SK-N-SH (cell line): Measurements from ENCODE around the gene ZNF217.

Source experiments
- ELF1 ChIP-seq: IDR thresholded peaks from 2 replicates; pipeline ENCODE4 v1.4.0; 2012
- MAX ChIP-seq: IDR thresholded peaks from 2 replicates; pipeline ENCODE4 v1.4.0; 2012; ENCODE audit warnings: low read depth
- MXI1 ChIP-seq: IDR thresholded peaks from 2 replicates; pipeline ENCODE4 v1.6.1; 2012; ENCODE audit warnings: mild to moderate bottlenecking, low read depth, low read length, improper control_type of control experiment
- RAD21 ChIP-seq: IDR thresholded peaks from 2 replicates; pipeline ENCODE4 v1.6.1; 2012; ENCODE audit warnings: mild to moderate bottlenecking, low read length
- RCOR1 ChIP-seq: fragments of 150-350 bp; IDR thresholded peaks from 2 replicates; pipeline ENCODE4 v1.6.1; 2017; ENCODE audit warnings: antibody characterized with exemption, low read length
- SMC3 ChIP-seq: IDR thresholded peaks from 2 replicates; pipeline ENCODE4 v1.6.1; 2012; ENCODE audit warnings: low read depth, low read length, improper control_type of control experiment
- TCF12 ChIP-seq: IDR thresholded peaks from 2 replicates; pipeline ENCODE4 v1.4.0; 2012
- YY1 ChIP-seq: IDR thresholded peaks from 2 replicates; pipeline ENCODE4 v1.4.0; 2012; ENCODE audit warnings: low read depth, mild to moderate bottlenecking
- TF ChIP-seq, protein P1 (sequence below): fragments of 200-600 bp; sonication (generic); IDR thresholded peaks from 2 replicates; pipeline ENCODE4 v1.6.1; 2017; ENCODE audit warnings: antibody characterized with exemption, mild to moderate bottlenecking, moderate library complexity
- TF ChIP-seq, protein P2 (sequence below): IDR thresholded peaks from 2 replicates; pipeline ENCODE4 v1.4.0; 2012; ENCODE audit warnings: low read depth, borderline replicate concordance
- TF ChIP-seq, protein P3 (sequence below): IDR thresholded peaks from 2 replicates; pipeline ENCODE4 v1.6.1; 2012; ENCODE audit warnings: mild to moderate bottlenecking, low read depth, low read length, moderate library complexity

- TF ChIP-seq ELF1 (no peak), MXI1 (no peak), RAD21 (peak; percentile 90), SMC3 (peak; percentile 72), TCF12 (no peak), YY1 (no peak), MAX (peak; percentile 23; the same call in 1 of the 2 replicates), RCOR1 (no peak)
- TF ChIP-seq, protein P1, sequence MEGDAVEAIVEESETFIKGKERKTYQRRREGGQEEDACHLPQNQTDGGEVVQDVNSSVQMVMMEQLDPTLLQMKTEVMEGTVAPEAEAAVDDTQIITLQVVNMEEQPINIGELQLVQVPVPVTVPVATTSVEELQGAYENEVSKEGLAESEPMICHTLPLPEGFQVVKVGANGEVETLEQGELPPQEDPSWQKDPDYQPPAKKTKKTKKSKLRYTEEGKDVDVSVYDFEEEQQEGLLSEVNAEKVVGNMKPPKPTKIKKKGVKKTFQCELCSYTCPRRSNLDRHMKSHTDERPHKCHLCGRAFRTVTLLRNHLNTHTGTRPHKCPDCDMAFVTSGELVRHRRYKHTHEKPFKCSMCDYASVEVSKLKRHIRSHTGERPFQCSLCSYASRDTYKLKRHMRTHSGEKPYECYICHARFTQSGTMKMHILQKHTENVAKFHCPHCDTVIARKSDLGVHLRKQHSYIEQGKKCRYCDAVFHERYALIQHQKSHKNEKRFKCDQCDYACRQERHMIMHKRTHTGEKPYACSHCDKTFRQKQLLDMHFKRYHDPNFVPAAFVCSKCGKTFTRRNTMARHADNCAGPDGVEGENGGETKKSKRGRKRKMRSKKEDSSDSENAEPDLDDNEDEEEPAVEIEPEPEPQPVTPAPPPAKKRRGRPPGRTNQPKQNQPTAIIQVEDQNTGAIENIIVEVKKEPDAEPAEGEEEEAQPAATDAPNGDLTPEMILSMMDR: peak; percentile 90
- TF ChIP-seq, protein P2, sequence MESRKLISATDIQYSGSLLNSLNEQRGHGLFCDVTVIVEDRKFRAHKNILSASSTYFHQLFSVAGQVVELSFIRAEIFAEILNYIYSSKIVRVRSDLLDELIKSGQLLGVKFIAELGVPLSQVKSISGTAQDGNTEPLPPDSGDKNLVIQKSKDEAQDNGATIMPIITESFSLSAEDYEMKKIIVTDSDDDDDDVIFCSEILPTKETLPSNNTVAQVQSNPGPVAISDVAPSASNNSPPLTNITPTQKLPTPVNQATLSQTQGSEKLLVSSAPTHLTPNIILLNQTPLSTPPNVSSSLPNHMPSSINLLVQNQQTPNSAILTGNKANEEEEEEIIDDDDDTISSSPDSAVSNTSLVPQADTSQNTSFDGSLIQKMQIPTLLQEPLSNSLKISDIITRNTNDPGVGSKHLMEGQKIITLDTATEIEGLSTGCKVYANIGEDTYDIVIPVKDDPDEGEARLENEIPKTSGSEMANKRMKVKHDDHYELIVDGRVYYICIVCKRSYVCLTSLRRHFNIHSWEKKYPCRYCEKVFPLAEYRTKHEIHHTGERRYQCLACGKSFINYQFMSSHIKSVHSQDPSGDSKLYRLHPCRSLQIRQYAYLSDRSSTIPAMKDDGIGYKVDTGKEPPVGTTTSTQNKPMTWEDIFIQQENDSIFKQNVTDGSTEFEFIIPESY: no peak
- TF ChIP-seq, protein P3, sequence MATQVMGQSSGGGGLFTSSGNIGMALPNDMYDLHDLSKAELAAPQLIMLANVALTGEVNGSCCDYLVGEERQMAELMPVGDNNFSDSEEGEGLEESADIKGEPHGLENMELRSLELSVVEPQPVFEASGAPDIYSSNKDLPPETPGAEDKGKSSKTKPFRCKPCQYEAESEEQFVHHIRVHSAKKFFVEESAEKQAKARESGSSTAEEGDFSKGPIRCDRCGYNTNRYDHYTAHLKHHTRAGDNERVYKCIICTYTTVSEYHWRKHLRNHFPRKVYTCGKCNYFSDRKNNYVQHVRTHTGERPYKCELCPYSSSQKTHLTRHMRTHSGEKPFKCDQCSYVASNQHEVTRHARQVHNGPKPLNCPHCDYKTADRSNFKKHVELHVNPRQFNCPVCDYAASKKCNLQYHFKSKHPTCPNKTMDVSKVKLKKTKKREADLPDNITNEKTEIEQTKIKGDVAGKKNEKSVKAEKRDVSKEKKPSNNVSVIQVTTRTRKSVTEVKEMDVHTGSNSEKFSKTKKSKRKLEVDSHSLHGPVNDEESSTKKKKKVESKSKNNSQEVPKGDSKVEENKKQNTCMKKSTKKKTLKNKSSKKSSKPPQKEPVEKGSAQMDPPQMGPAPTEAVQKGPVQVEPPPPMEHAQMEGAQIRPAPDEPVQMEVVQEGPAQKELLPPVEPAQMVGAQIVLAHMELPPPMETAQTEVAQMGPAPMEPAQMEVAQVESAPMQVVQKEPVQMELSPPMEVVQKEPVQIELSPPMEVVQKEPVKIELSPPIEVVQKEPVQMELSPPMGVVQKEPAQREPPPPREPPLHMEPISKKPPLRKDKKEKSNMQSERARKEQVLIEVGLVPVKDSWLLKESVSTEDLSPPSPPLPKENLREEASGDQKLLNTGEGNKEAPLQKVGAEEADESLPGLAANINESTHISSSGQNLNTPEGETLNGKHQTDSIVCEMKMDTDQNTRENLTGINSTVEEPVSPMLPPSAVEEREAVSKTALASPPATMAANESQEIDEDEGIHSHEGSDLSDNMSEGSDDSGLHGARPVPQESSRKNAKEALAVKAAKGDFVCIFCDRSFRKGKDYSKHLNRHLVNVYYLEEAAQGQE: no peak
These were observed 15.0 kb downstream of the ZNF217 start for GRCh38 chr20:53578492-53579222.
